Transverse colon (tissue), 4 donors: ENCODE measurements around the gene ZMIZ1. TPM values are rescaled to one million over a fixed set of nuclear protein-coding genes. Genes with fewer than 3 reads are reported as not detected.
A peak's percentile ranks its signal among the peaks of the same experiment; 100 is the strongest.

Experiments used
- DNase-seq: peaks from one replicate; pipeline ENCODE4 v3.0.0-alpha.2; 2019
- H3K27ac ChIP-seq, 4 donors: fragments of 200-600 bp; sonication (generic); 2 replicates each; pipeline ENCODE4 v1.5.1; 2016 to 2018; ENCODE audit warnings: inconsistent platforms in 4 of 4
- H3K27me3 ChIP-seq: fragments of 200-600 bp; sonication (generic); 2 replicates; pipeline ENCODE4 v1.5.1; 2017; ENCODE audit warnings: inconsistent platforms
- H3K36me3 ChIP-seq, 4 donors: fragments of 200-600 bp; sonication (generic); 2 replicates each; pipeline ENCODE4 v1.5.1; 2017 to 2019; ENCODE audit warnings: inconsistent platforms in 4 of 4
- H3K4me1 ChIP-seq, 4 donors: fragments of 200-600 bp; sonication (generic); 2 replicates each; pipeline ENCODE4 v1.5.1; 2017 to 2020; ENCODE audit warnings: inconsistent platforms in 4 of 4
- H3K4me3 ChIP-seq, 4 donors: fragments of 200-600 bp; sonication (generic); 1 replicate in 1 of 4; 2 replicates in 3 of 4; pipeline versions ENCODE4 v1.5.1 to v1.6.1; 2017 to 2019; ENCODE audit warnings: inconsistent platforms in 4 of 4
- H3K9me3 ChIP-seq, 2 donors: fragments of 200-600 bp; sonication (generic); 2 replicates each; pipeline ENCODE4 v1.5.1; 2017 to 2019; ENCODE audit warnings: inconsistent platforms in 2 of 2
- CTCF ChIP-seq, 5 experiments: fragments of 200-600 bp in 3 of 5; fragments of 450-650 bp in 2 of 5; sonication (generic) in 3 of 5; IDR thresholded peaks; 1 replicate in 2 of 5; 2 replicates in 3 of 5; pipeline ENCODE4 v1.5.1; 2016 to 2017; ENCODE audit warnings: antibody characterized with exemption in 5 of 5, inconsistent platforms in 3 of 5, mild to moderate bottlenecking in 2 of 5, moderate library complexity in 1 of 5
- EP300 ChIP-seq: sonication (generic); formaldehyde crosslinking; IDR thresholded peaks from one replicate; pipeline ENCODE4 v1.6.1; 2017; ENCODE audit warnings: antibody characterized with exemption, low read depth
- POLR2A ChIP-seq: fragments of 450-650 bp; IDR thresholded peaks from one replicate; pipeline ENCODE4 v1.6.1; 2016; ENCODE audit warnings: antibody characterized with exemption, mild to moderate bottlenecking, moderate library complexity
- POLR2AphosphoS5 ChIP-seq, 3 donors: sonication (generic); formaldehyde crosslinking; IDR thresholded peaks; one replicate each; pipeline ENCODE4 v1.6.1; 2016; ENCODE audit warnings: antibody characterized with exemption in 3 of 3
- WGBS, 2 donors: methylation state at CpG; one replicate each; pipeline ENCODE4 v1.1.5; 2018; ENCODE audit warnings: low coverage in 1 of 2; 5-methylcytosine and 5-hydroxymethylcytosine counted together
- in situ Hi-C, 4 donors: fragments of 200-750 bp; cut with MboI; loops; one replicate each; pipeline versions ENCODE4 v1.15.0 to v1.15.1; 2017; ENCODE audit warnings: low sequenced_read_pairs in 3 of 4, low pct_ligation_motif_present in 1 of 4, low pct_unique_long_range_greater_than_20kb in 1 of 4
- intact Hi-C: fragments of 100-400 bp; cut with DNase I; formaldehyde crosslinking; loops from one replicate; pipeline ENCODE4 v1.15.1; 2023; ENCODE audit warnings: low total_unique reads
- total RNA-seq, 4 donors: library from RNA; depleted of rRNA; stranded (reverse); fragments of >200 nt; gene quantifications; one replicate each; pipeline ENCODE4 v1.1.0, GENCODE V29; 2016

The ZMIZ1 gene
- total RNA-seq, 4 donors from 2014 or later = 32.0 to 108 (median 63.0) TPM

- 27% methylated on average over 21 of the region's 22 CpGs; no CpG with 5 or more reads in 1 of the 2 donors for WGBS, 2 donors
- in situ Hi-C loops = no loop called here
- Histone ChIP-seq H3K9me3 (no peaks in the 10 kb centered on the region), H3K36me3 (no peaks in the 10 kb centered on the region), H3K4me3 (no peak overlapping the region), H3K4me1 (peaks cover 48 to 87% (median 71%) of the 10 kb centered on the region in 4 donors), H3K27me3 (no peaks in the 10 kb centered on the region), H3K27ac (peak overlapping the region; percentile 67 to 88 (median 72))
- intact Hi-C loops = no loop called here
- peak; percentile 64 for DNase-seq
- TF ChIP-seq POLR2AphosphoS5 (IDR thresholded peaks at IDR 0.05) (no peak), POLR2A (no peak), CTCF (IDR thresholded peaks at IDR 0.05) (no peak), EP300 (no peak)
Observed at GRCh38 chr10:79101560-79102497, 33.1 kb downstream of the ZMIZ1 start.

GRCh38 chr10:79102498-79102874 is 33.7 kb downstream of the ZMIZ1 start:
- Histone ChIP-seq H3K27ac (peak overlapping the region; percentile 67 to 88 (median 72)), H3K27me3 (no peaks in the 10 kb centered on the region), H3K36me3 (no peaks in the 10 kb centered on the region), H3K4me1 (peaks cover 45 to 85% (median 67%) of the 10 kb centered on the region in 4 donors), H3K4me3 (no peak overlapping the region), H3K9me3 (no peaks in the 10 kb centered on the region)
- intact Hi-C loops = no loop called here
- DNase-seq = no peak
- in situ Hi-C loops = no loop called here
- TF ChIP-seq EP300 (no peak), POLR2A (no peak), POLR2AphosphoS5 (IDR thresholded peaks at IDR 0.05) (no peak), CTCF (IDR thresholded peaks at IDR 0.05) (no peak)
- 0 to 60% methylated on average over 1 to 6 of the region's 7 CpGs for WGBS, 2 donors

GRCh38 chr10:79103129-79103528 is 34.4 kb downstream of the ZMIZ1 start:
- Histone ChIP-seq H3K9me3 (no peaks in the 10 kb centered on the region), H3K27me3 (no peaks in the 10 kb centered on the region), H3K36me3 (no peaks in the 10 kb centered on the region), H3K4me3 (no peak overlapping the region), H3K4me1 (peaks cover 45 to 85% (median 64%) of the 10 kb centered on the region in 4 donors), H3K27ac (peak overlapping the region; percentile 67 to 88 (median 72))
- 78 to 81% methylated on average over 11 to 13 of the region's 13 CpGs for WGBS, 2 donors
- TF ChIP-seq CTCF (IDR thresholded peaks at IDR 0.05) (no peak), POLR2AphosphoS5 (IDR thresholded peaks at IDR 0.05) (no peak), EP300 (no peak), POLR2A (no peak)
- intact Hi-C loops = no loop called here
- no peak for DNase-seq
- in situ Hi-C loops = no loop called here

GRCh38 chr10:79103585-79103984 is 34.8 kb downstream of the ZMIZ1 start:
- TF ChIP-seq EP300 = no peak
- no peak for DNase-seq
- 71% methylated on average over 8 of the region's 8 CpGs; no CpG with 5 or more reads in 1 of the 2 donors for WGBS, 2 donors
- Histone ChIP-seq H3K36me3 (no peaks in the 10 kb centered on the region), H3K9me3 (no peaks in the 10 kb centered on the region), H3K4me3 (no peak overlapping the region), H3K27me3 (no peaks in the 10 kb centered on the region), H3K4me1 (peaks cover 45 to 83% (median 64%) of the 10 kb centered on the region in 4 donors), H3K27ac (peak overlapping the region; percentile 67 to 88 (median 72))
- in situ Hi-C loops (no loop called here), intact Hi-C loops (no loop called here)
